ENCODE results near the gene HMX2.

- TF ChIP-seq POLR2A (IDR thresholded peaks at IDR 0.05) (no peak), POLR2AphosphoS5 (IDR thresholded peaks at IDR 0.05) (no peak)
- TF ChIP-seq, protein P1, sequence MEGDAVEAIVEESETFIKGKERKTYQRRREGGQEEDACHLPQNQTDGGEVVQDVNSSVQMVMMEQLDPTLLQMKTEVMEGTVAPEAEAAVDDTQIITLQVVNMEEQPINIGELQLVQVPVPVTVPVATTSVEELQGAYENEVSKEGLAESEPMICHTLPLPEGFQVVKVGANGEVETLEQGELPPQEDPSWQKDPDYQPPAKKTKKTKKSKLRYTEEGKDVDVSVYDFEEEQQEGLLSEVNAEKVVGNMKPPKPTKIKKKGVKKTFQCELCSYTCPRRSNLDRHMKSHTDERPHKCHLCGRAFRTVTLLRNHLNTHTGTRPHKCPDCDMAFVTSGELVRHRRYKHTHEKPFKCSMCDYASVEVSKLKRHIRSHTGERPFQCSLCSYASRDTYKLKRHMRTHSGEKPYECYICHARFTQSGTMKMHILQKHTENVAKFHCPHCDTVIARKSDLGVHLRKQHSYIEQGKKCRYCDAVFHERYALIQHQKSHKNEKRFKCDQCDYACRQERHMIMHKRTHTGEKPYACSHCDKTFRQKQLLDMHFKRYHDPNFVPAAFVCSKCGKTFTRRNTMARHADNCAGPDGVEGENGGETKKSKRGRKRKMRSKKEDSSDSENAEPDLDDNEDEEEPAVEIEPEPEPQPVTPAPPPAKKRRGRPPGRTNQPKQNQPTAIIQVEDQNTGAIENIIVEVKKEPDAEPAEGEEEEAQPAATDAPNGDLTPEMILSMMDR (IDR thresholded peaks at IDR 0.05), result no peak
Measured at GRCh38 chr10:123194056-123194455, 46.1 kb downstream of the HMX2 start.

Data from suprapubic skin (tissue), 4 donors.